Lower leg skin (tissue), 4 donors: ENCODE measurements around the gene FLNC. TPM values are rescaled to one million over a fixed set of nuclear protein-coding genes. Genes with fewer than 3 reads are reported as not detected.

Experiments used
- DNase-seq, 2 donors: peaks; one replicate each; pipeline ENCODE4 v3.0.0-alpha.2; 2019; ENCODE audit warnings: low spot score in 2 of 2
- H3K4me3 ChIP-seq: fragments of 200-600 bp; sonication (generic); 2 replicates; pipeline ENCODE4 v1.5.1; 2017; ENCODE audit warnings: mild to moderate bottlenecking, low read depth; ENCODE audit not compliant: poor library complexity, severe bottlenecking
- POLR2A ChIP-seq, 2 donors: fragments of 450-650 bp; IDR thresholded peaks; one replicate each; pipeline ENCODE4 v1.6.1; 2016 to 2017; ENCODE audit warnings: antibody characterized with exemption in 2 of 2, mild to moderate bottlenecking in 1 of 2, moderate library complexity in 1 of 2
- WGBS, 2 donors: methylation state at CpG; one replicate each; pipeline ENCODE4 v1.1.5; 2018; 5-methylcytosine and 5-hydroxymethylcytosine counted together
- intact Hi-C: fragments of 100-400 bp; cut with DNase I; formaldehyde crosslinking; loops from one replicate; pipeline ENCODE4 v1.15.0; 2023; ENCODE audit warnings: low total_unique reads
- total RNA-seq, 4 donors: library from RNA; depleted of rRNA; stranded (reverse); fragments of >200 nt; gene quantifications; one replicate each; pipeline ENCODE4 v1.1.0, GENCODE V29; 2016
- TF ChIP-seq, protein P1 (sequence below), 3 donors: fragments of 450-650 bp; IDR thresholded peaks; one replicate each; pipeline ENCODE4 v1.5.1; 2016; ENCODE audit warnings: antibody characterized with exemption in 3 of 3, mild to moderate bottlenecking in 3 of 3, moderate library complexity in 2 of 3

The FLNC gene
- total RNA-seq, 4 donors from 2014 or later = 5.0 to 11.1 (median 6.2) TPM

DNA sequence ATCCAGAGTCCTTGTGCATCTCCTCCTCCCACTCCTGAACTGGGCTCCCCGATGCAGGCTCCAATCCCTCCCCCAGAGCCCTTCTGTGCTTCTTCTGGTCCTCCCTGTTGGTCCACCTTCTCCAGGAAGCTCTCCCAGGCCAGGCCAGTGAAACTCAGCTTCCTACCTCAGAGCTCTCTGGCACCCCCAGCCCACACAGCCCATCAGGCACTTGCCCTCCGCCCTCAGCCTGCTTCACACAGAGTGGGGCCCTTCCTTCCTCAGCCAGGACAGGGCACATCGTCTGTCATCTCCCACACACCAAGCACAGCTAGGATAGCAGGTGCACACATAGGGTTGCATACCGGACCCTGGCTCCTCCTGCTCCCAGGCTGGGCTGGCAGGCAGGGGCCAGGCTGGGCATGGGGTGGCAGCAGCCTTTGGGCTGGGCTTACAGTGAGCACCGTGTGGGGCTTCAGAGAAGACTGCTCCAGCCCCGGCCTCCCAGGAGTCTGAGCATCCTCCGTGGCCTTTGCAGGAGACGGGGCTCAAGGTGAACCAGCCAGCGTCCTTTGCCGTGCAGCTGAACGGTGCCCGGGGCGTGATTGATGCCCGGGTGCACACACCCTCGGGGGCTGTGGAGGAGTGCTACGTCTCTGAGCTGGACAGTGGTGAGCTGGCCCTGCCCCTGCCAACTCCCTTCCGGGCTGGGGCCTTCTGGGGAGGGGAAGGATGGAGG, 26.0 kb downstream of the FLNC start:
- H3K4me3 ChIP-seq = no peak overlapping the region
- intact Hi-C loops = no loop called here
- DNase-seq = no peak
- 90 to 93% methylated on average over 7 to 16 of the region's 17 CpGs for whole genome bisulfite sequencing, 2 donors
- TF ChIP-seq POLR2A (IDR thresholded peaks at IDR 0.05) = no peak
- TF ChIP-seq, protein P1, sequence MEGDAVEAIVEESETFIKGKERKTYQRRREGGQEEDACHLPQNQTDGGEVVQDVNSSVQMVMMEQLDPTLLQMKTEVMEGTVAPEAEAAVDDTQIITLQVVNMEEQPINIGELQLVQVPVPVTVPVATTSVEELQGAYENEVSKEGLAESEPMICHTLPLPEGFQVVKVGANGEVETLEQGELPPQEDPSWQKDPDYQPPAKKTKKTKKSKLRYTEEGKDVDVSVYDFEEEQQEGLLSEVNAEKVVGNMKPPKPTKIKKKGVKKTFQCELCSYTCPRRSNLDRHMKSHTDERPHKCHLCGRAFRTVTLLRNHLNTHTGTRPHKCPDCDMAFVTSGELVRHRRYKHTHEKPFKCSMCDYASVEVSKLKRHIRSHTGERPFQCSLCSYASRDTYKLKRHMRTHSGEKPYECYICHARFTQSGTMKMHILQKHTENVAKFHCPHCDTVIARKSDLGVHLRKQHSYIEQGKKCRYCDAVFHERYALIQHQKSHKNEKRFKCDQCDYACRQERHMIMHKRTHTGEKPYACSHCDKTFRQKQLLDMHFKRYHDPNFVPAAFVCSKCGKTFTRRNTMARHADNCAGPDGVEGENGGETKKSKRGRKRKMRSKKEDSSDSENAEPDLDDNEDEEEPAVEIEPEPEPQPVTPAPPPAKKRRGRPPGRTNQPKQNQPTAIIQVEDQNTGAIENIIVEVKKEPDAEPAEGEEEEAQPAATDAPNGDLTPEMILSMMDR (IDR thresholded peaks at IDR 0.05) = no peak

DNA sequence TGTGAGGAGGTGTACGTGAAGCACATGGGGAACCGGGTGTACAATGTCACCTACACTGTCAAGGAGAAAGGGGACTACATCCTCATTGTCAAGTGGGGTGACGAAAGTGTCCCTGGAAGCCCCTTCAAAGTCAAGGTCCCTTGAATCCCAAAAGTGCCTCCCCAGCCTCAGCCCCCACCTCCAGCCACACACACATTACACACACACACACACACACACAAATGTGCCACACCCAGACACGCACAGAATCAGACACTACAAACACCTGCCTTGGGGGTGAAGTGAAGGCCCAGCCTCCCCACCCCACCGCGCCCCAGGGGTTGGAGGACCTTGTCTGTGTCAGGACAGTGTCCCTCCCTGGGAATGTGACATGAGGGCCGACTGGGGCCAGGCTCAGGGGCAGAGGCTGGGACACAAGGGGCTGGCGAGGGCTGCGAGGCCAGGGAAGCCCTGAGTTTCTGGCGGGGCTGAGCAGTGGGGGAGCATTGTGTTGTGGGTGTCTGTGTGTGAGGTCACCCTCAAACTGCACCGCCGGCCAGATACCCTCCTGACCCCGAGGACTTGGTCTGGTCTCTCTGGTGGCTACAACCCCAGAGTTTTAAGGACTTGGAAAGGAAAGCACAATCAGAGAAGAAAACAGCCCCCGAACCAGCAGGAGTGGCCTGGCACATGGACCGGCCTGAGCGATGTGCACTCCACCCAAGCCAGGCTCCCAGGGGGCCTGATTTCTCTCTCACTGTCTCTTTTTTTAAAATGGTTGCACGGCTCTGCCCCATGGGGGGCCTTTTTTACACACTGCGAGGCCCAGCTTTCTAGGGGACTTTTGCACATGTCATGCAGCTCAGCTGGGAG, 28.4 kb downstream of the FLNC start:
- H3K4me3 ChIP-seq = no peak overlapping the region
- peak; percentile 37 to 91 for DNase-seq
- no peak for TF ChIP-seq POLR2A (IDR thresholded peaks at IDR 0.05)
- TF ChIP-seq, protein P1 (IDR thresholded peaks at IDR 0.05) = no peak
- intact Hi-C loops = no loop called here
- WGBS, 2 donors = 66 to 75% methylated on average over 14 to 18 of the region's 18 CpGs

DNA sequence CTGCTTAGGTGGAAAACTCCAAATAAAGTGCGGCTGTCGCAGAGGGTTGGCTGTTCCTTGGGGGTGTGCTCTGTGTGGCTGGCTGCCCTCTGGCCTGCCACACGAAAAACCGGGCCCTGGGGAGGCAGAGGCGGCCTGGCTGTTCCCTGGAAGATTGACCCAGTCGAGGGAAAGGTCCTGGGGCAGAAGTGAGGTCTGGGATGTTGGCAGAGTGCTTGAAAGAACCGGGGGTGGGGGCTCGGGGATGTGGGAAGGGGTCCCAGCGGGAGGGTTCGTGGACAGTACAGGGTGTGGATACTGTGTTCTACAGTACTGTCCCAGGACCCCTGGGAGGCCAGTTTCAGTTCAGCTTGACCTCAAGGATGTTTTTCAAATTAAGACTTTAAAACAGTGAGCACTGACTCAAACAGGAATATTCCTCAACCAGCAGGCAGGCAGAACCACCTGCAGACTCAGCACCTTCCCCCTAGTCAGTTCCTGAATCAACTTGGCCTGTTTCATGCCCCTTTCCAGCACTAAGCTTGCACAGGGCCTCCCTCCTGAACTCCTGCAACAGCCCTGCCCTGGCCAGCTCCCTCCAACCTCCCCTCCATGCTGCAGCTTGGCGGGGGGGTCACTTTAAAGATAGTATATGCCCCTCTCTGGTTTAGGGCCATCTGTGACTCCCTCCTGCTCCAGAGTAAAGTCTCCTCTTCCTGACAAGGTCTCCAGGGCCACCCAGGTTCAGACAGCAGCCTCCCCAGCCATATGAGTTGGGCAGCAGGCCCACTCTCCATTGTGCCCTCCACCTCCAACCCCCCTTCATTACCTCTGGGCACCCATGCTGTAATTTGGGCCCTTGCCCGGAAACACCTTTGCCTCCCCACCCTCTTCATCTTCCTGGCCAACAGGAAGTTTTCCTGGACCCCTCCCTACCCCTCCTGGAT, 29.3 kb downstream of the FLNC start:
- no peak for DNase-seq
- 52 to 54% methylated on average over 12 of the region's 12 CpGs for WGBS, 2 donors
- TF ChIP-seq, protein P1 (IDR thresholded peaks at IDR 0.05) = no peak
- no peak for TF ChIP-seq POLR2A (IDR thresholded peaks at IDR 0.05)
- no peak overlapping the region for H3K4me3 ChIP-seq
- intact Hi-C loops = no loop called here

DNA sequence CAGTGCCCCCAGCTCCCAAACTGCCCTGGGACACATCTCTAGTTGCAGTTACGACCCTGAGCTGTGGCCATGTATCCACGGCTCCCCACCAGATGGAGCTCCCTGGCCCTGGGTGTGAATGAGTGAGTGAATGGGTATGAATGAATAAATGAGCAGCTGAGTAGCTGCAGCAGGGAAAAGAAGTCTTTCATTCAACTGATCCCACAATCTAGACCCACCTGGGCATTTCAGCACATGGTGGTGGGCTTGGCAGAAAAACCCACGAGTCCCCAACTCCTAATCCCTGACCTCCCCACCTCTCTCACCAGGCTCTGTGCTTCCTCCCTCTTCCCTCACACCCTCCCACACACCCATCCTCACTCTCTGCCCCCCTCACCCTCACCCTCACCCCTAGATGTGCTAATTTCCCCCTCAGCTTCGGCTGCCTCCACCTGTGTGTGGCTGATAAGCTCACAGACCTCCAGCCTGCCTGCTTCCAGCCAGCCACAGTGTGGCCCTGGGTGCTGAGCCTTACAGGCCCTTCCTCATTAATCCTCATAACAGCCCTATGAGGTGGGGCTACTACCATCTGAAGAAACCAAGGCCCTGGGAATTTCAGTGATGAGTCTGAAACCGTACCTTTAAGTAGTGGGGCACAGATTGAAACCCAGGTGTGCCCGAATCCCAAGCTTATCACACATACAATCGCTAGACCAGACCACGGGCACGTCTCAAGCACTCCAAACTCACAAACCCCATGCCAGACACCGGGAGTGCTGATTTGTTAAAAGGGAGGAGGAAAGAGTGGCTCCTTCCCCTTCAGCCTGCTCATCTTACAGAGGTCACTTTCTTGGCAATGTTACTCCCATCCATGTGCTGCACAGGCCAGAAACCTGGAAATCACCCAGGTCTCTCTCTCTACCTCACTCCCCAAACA, 30.2 kb downstream of the FLNC start:
- no peak overlapping the region for H3K4me3 ChIP-seq
- no peak for DNase-seq
- TF ChIP-seq, protein P1 (IDR thresholded peaks at IDR 0.05) = no peak
- no peak for TF ChIP-seq POLR2A (IDR thresholded peaks at IDR 0.05)
- intact Hi-C loops = no loop called here
- 43 to 52% methylated on average over 10 of the region's 10 CpGs for WGBS, 2 donors
